Activated B cell treated with CpG ODN at 0.5 μM for 24 hours (primary cell): ENCODE data around the gene PDE4C. TPM values are rescaled to one million over a fixed set of nuclear protein-coding genes. Genes with fewer than 3 reads are reported as not detected.

Experiments
- ATAC-seq: fragments of 200-7000 bp; cut with Tn5 transposase; one replicate; pipeline ENCODE4 v1.10.0; 2021; ENCODE audit warnings: low read depth, mild to moderate bottlenecking, moderate library complexity
- CTCF ChIA-PET: fragments of 350-600 bp; sonication (Branson Sonifier 250); formaldehyde crosslinking; loops from one replicate; lab custom pipeline; 2021; ENCODE audit warnings: antibody characterized with exemption; lab: Charles Lee
- POLR2A ChIA-PET: fragments of 350-600 bp; sonication (Branson Sonifier 250); formaldehyde crosslinking; loops from one replicate; lab custom pipeline; 2021; ENCODE audit warnings: antibody characterized with exemption; lab: Charles Lee
- DNase-seq: peaks from one replicate; pipeline ENCODE4 v3.0.0; 2022
- H3K27ac Mint-ChIP-seq: one replicate; pipeline ENCODE4 v1.8.0; 2020; ENCODE audit warnings: mixed read lengths
- H3K27me3 Mint-ChIP-seq: one replicate; pipeline ENCODE4 v1.8.0; 2021; ENCODE audit warnings: mixed read lengths
- H3K36me3 Mint-ChIP-seq: one replicate; pipeline ENCODE4 v1.8.0; 2021; ENCODE audit warnings: low read depth, mixed read lengths
- H3K4me1 Mint-ChIP-seq: one replicate; pipeline ENCODE4 v1.8.0; 2021; ENCODE audit warnings: mixed read lengths
- H3K4me3 Mint-ChIP-seq: one replicate; pipeline ENCODE4 v1.8.0; 2020; ENCODE audit warnings: mild to moderate bottlenecking, mixed read lengths
- H3K9me3 Mint-ChIP-seq: one replicate; pipeline ENCODE4 v1.8.0; 2020; ENCODE audit warnings: mixed read lengths
- intact Hi-C: fragments of 100-400 bp; cut with micrococcal nuclease; formaldehyde crosslinking; loops from one replicate; pipeline ENCODE4 v1.15.1; 2024
- total RNA-seq: library from RNA; stranded (reverse); gene quantifications from 2 replicates; pipeline ENCODE4 v1.2.3, GENCODE V29; 2022
- TF ChIP-seq, protein P1 (sequence below): fragments of 200-600 bp; IDR thresholded peaks from one replicate; pipeline ENCODE4 v1.8.0; 2022; ENCODE audit warnings: antibody characterized with exemption, mild to moderate bottlenecking

Gene PDE4C
- total RNA-seq, 1 donor from 2014 or later: not detected

DNA sequence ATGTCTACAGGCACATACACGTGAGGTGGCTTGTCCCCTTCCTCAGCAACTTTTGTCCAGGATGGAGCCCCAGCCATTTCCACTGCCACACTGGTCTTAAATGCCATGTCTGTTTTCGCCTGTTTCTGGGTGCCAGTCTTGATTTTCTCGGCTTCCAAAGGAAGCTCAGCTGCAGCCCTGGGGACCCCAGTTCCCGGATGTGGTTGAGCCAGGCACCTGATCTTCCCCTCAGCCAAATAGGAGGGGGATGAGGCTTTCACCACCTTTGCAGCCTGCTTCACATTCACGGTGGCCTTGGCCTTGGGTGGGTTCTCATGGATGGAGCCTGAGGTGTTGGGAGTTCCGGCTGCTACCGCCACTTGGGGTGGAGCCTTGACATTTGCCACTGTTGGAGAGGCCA lies 39.3 kb upstream of the PDE4C start:
- Mint-ChIP-seq H3K4me1 (no peaks in the 10 kb centered on the region), H3K4me3 (no peak overlapping the region), H3K27me3 (no peaks in the 10 kb centered on the region), H3K36me3 (peaks cover 54% of the 10 kb centered on the region), H3K9me3 (no peaks in the 10 kb centered on the region), H3K27ac (no peak overlapping the region)
- CTCF ChIA-PET: no interaction called here
- DNase-seq (no peak), ATAC-seq (no peak)
- POLR2A ChIA-PET: interaction anchor here (0.6 kb wide), 1 partner anchor 1682 kb away, joined by 4 read pairs; no protein-coding TSS in a partner anchor
- intact Hi-C loops: no loop called here
- TF ChIP-seq, protein P1, sequence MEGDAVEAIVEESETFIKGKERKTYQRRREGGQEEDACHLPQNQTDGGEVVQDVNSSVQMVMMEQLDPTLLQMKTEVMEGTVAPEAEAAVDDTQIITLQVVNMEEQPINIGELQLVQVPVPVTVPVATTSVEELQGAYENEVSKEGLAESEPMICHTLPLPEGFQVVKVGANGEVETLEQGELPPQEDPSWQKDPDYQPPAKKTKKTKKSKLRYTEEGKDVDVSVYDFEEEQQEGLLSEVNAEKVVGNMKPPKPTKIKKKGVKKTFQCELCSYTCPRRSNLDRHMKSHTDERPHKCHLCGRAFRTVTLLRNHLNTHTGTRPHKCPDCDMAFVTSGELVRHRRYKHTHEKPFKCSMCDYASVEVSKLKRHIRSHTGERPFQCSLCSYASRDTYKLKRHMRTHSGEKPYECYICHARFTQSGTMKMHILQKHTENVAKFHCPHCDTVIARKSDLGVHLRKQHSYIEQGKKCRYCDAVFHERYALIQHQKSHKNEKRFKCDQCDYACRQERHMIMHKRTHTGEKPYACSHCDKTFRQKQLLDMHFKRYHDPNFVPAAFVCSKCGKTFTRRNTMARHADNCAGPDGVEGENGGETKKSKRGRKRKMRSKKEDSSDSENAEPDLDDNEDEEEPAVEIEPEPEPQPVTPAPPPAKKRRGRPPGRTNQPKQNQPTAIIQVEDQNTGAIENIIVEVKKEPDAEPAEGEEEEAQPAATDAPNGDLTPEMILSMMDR: no peak

- TF ChIP-seq, protein P1: no peak
- no peaks in the 10 kb centered on the region for H3K4me1 Mint-ChIP-seq
- H3K9me3 Mint-ChIP-seq: no peaks in the 10 kb centered on the region
- CTCF ChIA-PET: no interaction called here
- no peak overlapping the region for H3K4me3 Mint-ChIP-seq
- intact Hi-C loops: no loop called here
- H3K36me3 Mint-ChIP-seq: peaks cover 55% of the 10 kb centered on the region
- H3K27me3 Mint-ChIP-seq: no peaks in the 10 kb centered on the region
- no peak for ATAC-seq
- POLR2A ChIA-PET: interaction anchor here (0.7 kb wide), 1 partner anchor 94 kb away, joined by 3 read pairs; no protein-coding TSS in a partner anchor
- DNase-seq: no peak
- H3K27ac Mint-ChIP-seq: no peak overlapping the region
Measured at GRCh38 chr19:18264971-18265540, 38.8 kb upstream of the PDE4C start.

DNA sequence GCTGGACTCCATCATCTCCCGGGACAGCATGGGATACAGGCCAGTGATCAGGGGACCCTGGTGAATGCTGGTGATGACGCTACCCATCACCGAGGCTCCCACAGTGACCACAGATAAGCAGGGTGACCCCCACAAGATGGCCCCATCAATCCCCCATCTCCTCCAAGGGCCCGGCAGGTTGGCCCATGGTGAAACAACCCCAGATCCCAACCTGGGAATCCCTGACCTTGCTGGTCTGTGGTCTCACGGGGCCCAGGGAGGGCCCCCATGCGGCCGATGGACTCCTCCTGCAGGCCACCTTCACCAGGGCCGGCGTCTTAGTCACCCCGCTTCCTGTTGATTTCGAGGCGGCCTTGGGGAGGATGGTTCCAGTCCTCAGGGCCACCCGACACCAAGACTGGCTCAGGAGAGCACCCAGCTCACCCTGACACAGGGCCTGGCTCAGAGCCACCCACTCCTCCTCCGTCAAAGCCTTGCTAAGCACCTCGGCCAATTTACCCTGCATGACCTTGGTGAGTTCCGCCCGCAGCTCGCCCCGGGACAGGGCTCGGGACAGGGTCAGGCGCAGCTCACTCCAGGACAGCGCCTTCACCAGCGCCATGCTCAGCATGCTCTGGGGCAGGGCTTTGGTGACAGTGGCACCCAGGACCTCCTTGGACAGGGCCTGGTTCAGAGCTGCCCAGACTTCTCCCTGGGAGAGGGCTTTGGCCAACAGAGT lies 38.1 kb upstream of the PDE4C start:
- POLR2A ChIA-PET: interaction anchor here (0.7 kb wide), 1 partner anchor 93 kb away, joined by 3 read pairs; no protein-coding TSS in a partner anchor
- intact Hi-C loops: no loop called here
- TF ChIP-seq, protein P1: no peak
- DNase-seq: no peak
- H3K4me1 Mint-ChIP-seq: no peaks in the 10 kb centered on the region
- CTCF ChIA-PET: no interaction called here
- no peaks in the 10 kb centered on the region for H3K27me3 Mint-ChIP-seq
- no peaks in the 10 kb centered on the region for H3K9me3 Mint-ChIP-seq
- H3K36me3 Mint-ChIP-seq: peaks cover 58% of the 10 kb centered on the region
- no peak overlapping the region for H3K4me3 Mint-ChIP-seq
- no peak overlapping the region for H3K27ac Mint-ChIP-seq
- ATAC-seq: no peak

- DNase-seq (no peak), ATAC-seq (no peak)
- peaks cover 54% of the 10 kb centered on the region for H3K36me3 Mint-ChIP-seq
- H3K9me3 Mint-ChIP-seq: no peaks in the 10 kb centered on the region
- no peaks in the 10 kb centered on the region for H3K27me3 Mint-ChIP-seq
- no peak overlapping the region for H3K4me3 Mint-ChIP-seq
- TF ChIP-seq, protein P1: no peak
- H3K27ac Mint-ChIP-seq: no peak overlapping the region
- ChIA-PET POLR2A (no interaction called here), CTCF (no interaction called here)
- intact Hi-C loops: no loop called here
- no peaks in the 10 kb centered on the region for H3K4me1 Mint-ChIP-seq
Measured at GRCh38 chr19:18263324-18264136, 37.3 kb upstream of the PDE4C start.

GRCh38 chr19:18262917-18263316 lies 36.7 kb upstream of the PDE4C start:
- no peak overlapping the region for H3K27ac Mint-ChIP-seq
- no peak overlapping the region for H3K4me3 Mint-ChIP-seq
- intact Hi-C loops: no loop called here
- TF ChIP-seq, protein P1: no peak
- ATAC-seq (no peak), DNase-seq (no peak)
- H3K4me1 Mint-ChIP-seq: no peaks in the 10 kb centered on the region
- H3K9me3 Mint-ChIP-seq: no peaks in the 10 kb centered on the region
- CTCF ChIA-PET: no interaction called here
- POLR2A ChIA-PET: no interaction called here
- peaks cover 52% of the 10 kb centered on the region for H3K36me3 Mint-ChIP-seq
- no peaks in the 10 kb centered on the region for H3K27me3 Mint-ChIP-seq
